H1 (cell line): ENCODE measurements around the gene CCL28.

ENCODE experiments used
- EZH2 ChIP-seq: fragments of 200-600 bp; sonication (generic); IDR thresholded peaks from 2 replicates; pipeline ENCODE4 v1.7.1; 2012; ENCODE audit warnings: low read depth, mild to moderate bottlenecking, moderate library complexity, low read length, inconsistent platforms; ENCODE audit not compliant: severe bottlenecking
- FOSL1 ChIP-seq: IDR thresholded peaks from 2 replicates; pipeline ENCODE4 v1.6.1; 2011; ENCODE audit warnings: mild to moderate bottlenecking, low read depth, low read length, moderate library complexity; ENCODE audit not compliant: insufficient read depth
- JUND ChIP-seq: IDR thresholded peaks from 2 replicates; pipeline ENCODE4 v1.6.1; 2011; ENCODE audit warnings: mild to moderate bottlenecking, improper control_type of control experiment, low read length
- KDM1A ChIP-seq: fragments of 200-600, 300-600 bp; sonication (generic); IDR thresholded peaks from 2 replicates; pipeline ENCODE4 v1.7.1; 2016; ENCODE audit warnings: mild to moderate bottlenecking, low read length, borderline replicate concordance
- POLR2A ChIP-seq, 2 experiments: IDR thresholded peaks; 1 replicate in 1 of 2; 2 replicates in 1 of 2; pipeline ENCODE4 v1.6.1; 2011; ENCODE audit warnings: low read depth in 2 of 2, low read length in 2 of 2, mild to moderate bottlenecking in 2 of 2; ENCODE audit errors: control extremely low read depth in 1 of 2
- RBBP5 ChIP-seq: IDR thresholded peaks from 2 replicates; pipeline ENCODE4 v1.7.1; 2012; ENCODE audit warnings: low read depth, mild to moderate bottlenecking, inconsistent platforms, low read length, moderate library complexity, borderline replicate concordance
- SIN3A ChIP-seq, 2 experiments: IDR thresholded peaks in 1 of 2; conservative IDR thresholded peaks in 1 of 2; 2 replicates each; pipeline ENCODE4 v1.6.1; 2011 to 2012; ENCODE audit warnings: low read length in 2 of 2, improper control_type of control experiment in 1 of 2, low read depth in 1 of 2, mild to moderate bottlenecking in 1 of 2
- SIX5 ChIP-seq: IDR thresholded peaks from 2 replicates; pipeline ENCODE4 v1.6.1; 2011; ENCODE audit warnings: mild to moderate bottlenecking, low read depth, low read length
- USF2 ChIP-seq: IDR thresholded peaks from 2 replicates; pipeline ENCODE4 v1.6.1; 2011; ENCODE audit warnings: low read length, improper control_type of control experiment
- YY1 ChIP-seq: IDR thresholded peaks from 2 replicates; pipeline ENCODE4 v1.6.1; 2011; ENCODE audit warnings: low read depth, mild to moderate bottlenecking, low read length
- TF ChIP-seq, protein P1 (sequence below), 3 experiments: IDR thresholded peaks; 1 replicate in 2 of 3; 2 replicates in 1 of 3; pipeline versions ENCODE4 v1.5.1 to v1.6.1; 2011; ENCODE audit warnings: low read length in 3 of 3, mild to moderate bottlenecking in 3 of 3, inconsistent platforms in 2 of 3, low read depth in 1 of 3, moderate library complexity in 1 of 3; ENCODE audit not compliant: insufficient read depth in 1 of 3; ENCODE audit errors: control extremely low read depth in 1 of 3
- TF ChIP-seq, protein P2 (sequence below): IDR thresholded peaks from 2 replicates; pipeline ENCODE4 v1.6.1; 2011; ENCODE audit warnings: low read depth, mild to moderate bottlenecking, low read length; ENCODE audit not compliant: insufficient read depth

DNA sequence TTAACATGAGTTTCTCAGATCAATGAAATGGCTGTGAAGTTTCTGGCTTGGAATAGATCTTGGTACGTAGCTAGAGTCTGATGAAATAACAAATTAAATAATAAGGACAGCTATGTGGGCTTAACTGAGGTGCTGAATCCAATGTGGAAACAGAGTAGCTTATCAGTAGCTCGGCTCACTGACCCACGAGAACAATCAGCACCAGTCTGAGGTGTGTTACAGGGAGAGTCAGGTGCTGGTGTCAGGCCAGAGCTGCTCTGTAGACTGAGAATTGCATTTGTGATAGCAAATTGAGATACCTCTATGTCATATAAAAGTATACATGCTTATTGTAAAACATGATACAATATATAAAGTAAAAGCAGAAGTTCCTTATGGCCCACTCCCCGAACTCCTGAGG, 21.2 kb upstream of the CCL28 start:
- TF ChIP-seq POLR2A (IDR thresholded peaks at IDR 0.05; ENCODE audit: control extremely low read depth in 1 of 2, low read depth in 2 of 2, low read length in 2 of 2) (no peak), RBBP5 (no peak), SIN3A (conservative IDR thresholded peaks at IDR 0.05 in 1 of 2, IDR thresholded peaks at IDR 0.05 in 1 of 2; ENCODE audit: low read depth in 1 of 2, low read length in 2 of 2) (no peak), KDM1A (no peak), USF2 (no peak), SIX5 (no peak), YY1 (no peak), JUND (no peak), FOSL1 (no peak), EZH2 (no peak)
- TF ChIP-seq, protein P1, sequence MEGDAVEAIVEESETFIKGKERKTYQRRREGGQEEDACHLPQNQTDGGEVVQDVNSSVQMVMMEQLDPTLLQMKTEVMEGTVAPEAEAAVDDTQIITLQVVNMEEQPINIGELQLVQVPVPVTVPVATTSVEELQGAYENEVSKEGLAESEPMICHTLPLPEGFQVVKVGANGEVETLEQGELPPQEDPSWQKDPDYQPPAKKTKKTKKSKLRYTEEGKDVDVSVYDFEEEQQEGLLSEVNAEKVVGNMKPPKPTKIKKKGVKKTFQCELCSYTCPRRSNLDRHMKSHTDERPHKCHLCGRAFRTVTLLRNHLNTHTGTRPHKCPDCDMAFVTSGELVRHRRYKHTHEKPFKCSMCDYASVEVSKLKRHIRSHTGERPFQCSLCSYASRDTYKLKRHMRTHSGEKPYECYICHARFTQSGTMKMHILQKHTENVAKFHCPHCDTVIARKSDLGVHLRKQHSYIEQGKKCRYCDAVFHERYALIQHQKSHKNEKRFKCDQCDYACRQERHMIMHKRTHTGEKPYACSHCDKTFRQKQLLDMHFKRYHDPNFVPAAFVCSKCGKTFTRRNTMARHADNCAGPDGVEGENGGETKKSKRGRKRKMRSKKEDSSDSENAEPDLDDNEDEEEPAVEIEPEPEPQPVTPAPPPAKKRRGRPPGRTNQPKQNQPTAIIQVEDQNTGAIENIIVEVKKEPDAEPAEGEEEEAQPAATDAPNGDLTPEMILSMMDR (IDR thresholded peaks at IDR 0.05; ENCODE audit: control extremely low read depth in 1 of 3, insufficient read depth in 1 of 3, low read depth in 1 of 3, low read length in 3 of 3) = no peak
- TF ChIP-seq, protein P2, sequence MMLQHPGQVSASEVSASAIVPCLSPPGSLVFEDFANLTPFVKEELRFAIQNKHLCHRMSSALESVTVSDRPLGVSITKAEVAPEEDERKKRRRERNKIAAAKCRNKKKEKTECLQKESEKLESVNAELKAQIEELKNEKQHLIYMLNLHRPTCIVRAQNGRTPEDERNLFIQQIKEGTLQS = no peak
